ENCODE measurements around the gene STK11IP.

Gene STK11IP

GRCh38 chr2:219634171-219634940 is 36.7 kb downstream of the STK11IP start:
- no peak for DNase-seq (ENCODE audit: low read depth)

GRCh38 chr2:219634951-219635751 is 37.5 kb downstream of the STK11IP start:
- DNase-seq (ENCODE audit: low read depth): no peak

GRCh38 chr2:219636144-219636915 is 38.7 kb downstream of the STK11IP start:
- no peak for DNase-seq (ENCODE audit: low read depth)

- no peak for DNase-seq (ENCODE audit: low read depth)
These were observed 39.5 kb downstream of the STK11IP start for GRCh38 chr2:219636941-219637841.

GRCh38 chr2:219637842-219638185 is 40.2 kb downstream of the STK11IP start:
- DNase-seq (ENCODE audit: low read depth): no peak

GRCh38 chr2:219638217-219638947 is 40.7 kb downstream of the STK11IP start:
- no peak for DNase-seq (ENCODE audit: low read depth)

GRCh38 chr2:219638948-219639755 is 41.5 kb downstream of the STK11IP start:
- DNase-seq (ENCODE audit: low read depth): no peak

- no peak for DNase-seq (ENCODE audit: low read depth)
These were observed 43.9 kb downstream of the STK11IP start for GRCh38 chr2:219641390-219642068.

GRCh38 chr2:219642069-219642454 is 44.4 kb downstream of the STK11IP start:
- DNase-seq (ENCODE audit: low read depth): no peak

GRCh38 chr2:219642465-219643083 is 44.9 kb downstream of the STK11IP start:
- DNase-seq (ENCODE audit: low read depth): peak; percentile 77

- DNase-seq (ENCODE audit: low read depth): no peak
These were observed 45.4 kb downstream of the STK11IP start for GRCh38 chr2:219643084-219643473.

GRCh38 chr2:219643788-219644398 is 46.2 kb downstream of the STK11IP start:
- DNase-seq (ENCODE audit: low read depth): no peak

- no peak for DNase-seq (ENCODE audit: low read depth)
These were observed 47.3 kb downstream of the STK11IP start for GRCh38 chr2:219644801-219645480.

- peak; percentile 71 for DNase-seq (ENCODE audit: low read depth)
These were observed 48.2 kb downstream of the STK11IP start for GRCh38 chr2:219645631-219646527.

- DNase-seq (ENCODE audit: low read depth): no peak
These were observed 50.5 kb downstream of the STK11IP start for GRCh38 chr2:219648176-219648575.

GRCh38 chr2:219648963-219649362 is 51.3 kb downstream of the STK11IP start:
- no peak for DNase-seq (ENCODE audit: low read depth)

All from HS-5 (cell line).